HG03039 (cell line): ENCODE results near the gene CABP4.

Source experiments
- ATAC-seq: cut with Tn5 transposase; IDR thresholded peaks from one replicate; pipeline ENCODE4 v1.9.1; 2021; ENCODE audit warnings: mild to moderate bottlenecking, moderate library complexity; ENCODE audit not compliant: unreplicated experiment

Gene CABP4

DNA sequence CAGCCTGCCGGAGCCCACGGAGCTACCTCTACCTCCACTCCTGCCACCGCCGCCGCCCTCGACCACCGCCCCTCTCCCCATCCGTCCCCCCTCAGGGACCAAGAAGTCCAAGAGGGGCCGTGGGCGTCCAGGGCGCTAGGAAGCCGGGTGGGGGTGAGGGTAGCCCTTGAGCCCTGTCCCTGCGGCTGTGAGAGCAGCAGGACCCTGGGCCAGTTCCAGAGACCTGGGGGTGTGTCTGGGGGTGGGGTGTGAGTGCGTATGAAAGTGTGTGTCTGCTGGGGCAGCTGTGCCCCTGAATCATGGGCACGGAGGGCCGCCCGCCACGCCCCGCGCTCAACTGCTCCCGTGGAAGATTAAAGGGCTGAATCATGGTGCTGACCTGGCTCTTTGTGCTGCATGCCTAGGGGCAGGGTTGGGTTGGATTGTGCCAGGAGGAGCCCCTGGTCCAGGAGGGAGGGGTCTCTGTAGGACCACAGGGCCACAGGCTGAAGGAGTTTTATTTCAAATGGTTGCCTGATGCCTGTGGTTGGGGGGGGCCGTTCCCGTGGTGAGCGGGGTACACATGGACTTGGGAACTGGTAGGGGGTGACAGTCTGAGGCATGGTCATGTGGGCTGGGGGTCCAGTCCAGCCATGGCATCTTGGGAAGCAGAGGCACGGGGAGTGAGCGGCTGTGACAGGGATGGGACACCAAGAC, 20.0 kb upstream of the CABP4 start:
- no peak for ATAC-seq

GRCh38 chr11:67435727-67436458, 19.3 kb upstream of the CABP4 start:
- ATAC-seq: no peak

- ATAC-seq: no peak
These were observed 18.6 kb upstream of the CABP4 start for GRCh38 chr11:67436459-67437081.

GRCh38 chr11:67437082-67437808, 17.9 kb upstream of the CABP4 start, which contains the start of gene PTPRCAP:
Gene PTPRCAP (minus strand): TSS chr11:67437682. CDS start chr11:67437619, 63 bp downstream.
- no peak for ATAC-seq

DNA sequence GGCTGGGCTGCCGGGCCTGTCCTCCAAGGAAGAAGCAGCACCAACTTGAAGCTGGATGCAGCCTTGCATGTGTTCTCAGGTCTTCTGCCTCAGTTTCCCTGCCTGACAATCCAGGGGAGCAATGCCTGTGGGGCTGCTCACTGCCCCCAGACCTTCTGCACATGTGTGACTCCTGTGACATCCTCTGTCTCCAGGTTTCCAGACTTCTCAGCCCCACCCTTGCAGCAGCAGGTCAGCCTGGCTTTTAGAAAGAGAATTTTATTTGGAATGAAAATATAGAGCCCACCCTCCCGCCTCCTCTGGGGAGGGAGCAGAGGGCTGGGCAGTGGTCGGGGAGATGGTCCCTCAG, 17.4 kb upstream of the CABP4 start:
- no peak for ATAC-seq

- ATAC-seq: no peak
These were observed 16.8 kb upstream of the CABP4 start for GRCh38 chr11:67438158-67438902.

DNA sequence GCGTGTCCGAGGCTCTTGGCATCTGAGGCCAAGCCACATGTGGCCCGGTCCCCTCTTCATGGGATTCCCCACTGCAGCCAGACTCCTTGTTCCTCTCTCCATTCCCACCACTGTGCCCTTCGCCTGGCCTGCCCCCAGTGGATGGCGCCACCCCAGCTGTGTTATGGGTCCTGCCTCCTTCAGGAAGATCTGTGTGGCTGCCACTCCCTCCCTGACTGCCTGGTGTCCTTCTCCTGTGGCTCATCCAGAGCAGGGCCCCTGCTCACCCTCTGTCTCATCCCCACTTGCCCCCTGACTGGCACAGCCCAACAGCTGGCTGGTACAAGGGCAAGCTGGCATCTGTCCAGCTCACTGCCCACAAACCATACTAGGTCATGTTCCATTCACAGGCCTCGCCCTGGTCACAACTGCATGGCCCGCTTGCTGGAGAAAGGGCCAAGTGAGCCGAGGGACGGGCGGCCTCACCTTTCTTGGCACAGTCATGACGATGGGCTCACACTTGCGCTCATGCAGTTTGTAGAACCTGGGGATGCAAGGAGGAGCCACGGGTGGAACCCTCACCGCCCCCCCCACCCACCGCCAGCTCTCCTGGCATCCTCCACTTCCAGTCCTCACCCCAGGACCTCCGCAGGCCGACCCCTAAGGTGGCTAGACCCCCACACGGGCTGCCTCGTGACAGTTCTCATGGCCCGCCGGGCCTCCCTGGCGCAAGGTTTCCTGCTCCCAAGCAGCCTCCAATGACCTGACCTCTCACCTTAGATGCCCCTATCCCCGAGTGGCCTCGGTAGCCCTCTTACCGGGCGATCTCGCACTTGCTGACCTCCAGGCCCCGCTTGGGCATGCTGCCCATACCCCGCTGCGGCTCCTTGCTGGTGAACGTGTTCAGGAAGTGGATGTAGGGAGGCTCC, 15.6 kb upstream of the CABP4 start:
- no peak for ATAC-seq

- no peak for ATAC-seq
These were observed 14.7 kb upstream of the CABP4 start for GRCh38 chr11:67440229-67441097.

GRCh38 chr11:67441098-67441563, 14.0 kb upstream of the CABP4 start:
- ATAC-seq: no peak

GRCh38 chr11:67441731-67442351, 13.3 kb upstream of the CABP4 start:
- ATAC-seq: no peak

GRCh38 chr11:67442504-67443404, 12.4 kb upstream of the CABP4 start:
- ATAC-seq: no peak

DNA sequence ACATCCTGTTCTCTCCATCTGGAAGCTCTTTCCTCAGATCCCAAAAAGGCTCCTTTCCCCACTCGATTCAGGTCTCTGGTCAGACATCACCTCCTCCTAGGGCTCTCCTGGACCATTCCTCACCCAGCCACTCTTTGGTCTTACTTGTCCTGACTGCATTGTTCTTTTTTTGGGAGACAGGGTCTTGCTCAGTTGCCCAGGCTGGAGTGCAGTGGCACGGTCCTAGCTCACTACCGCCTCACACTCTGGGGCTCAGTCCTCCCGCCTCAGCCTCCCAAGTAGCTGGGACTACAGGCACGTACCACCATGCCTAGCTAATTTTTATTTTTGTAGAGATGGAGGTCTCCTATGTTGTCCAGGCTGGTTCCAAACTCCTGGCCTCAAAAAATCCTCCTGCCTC, 9.6 kb upstream of the CABP4 start:
- no peak for ATAC-seq

DNA sequence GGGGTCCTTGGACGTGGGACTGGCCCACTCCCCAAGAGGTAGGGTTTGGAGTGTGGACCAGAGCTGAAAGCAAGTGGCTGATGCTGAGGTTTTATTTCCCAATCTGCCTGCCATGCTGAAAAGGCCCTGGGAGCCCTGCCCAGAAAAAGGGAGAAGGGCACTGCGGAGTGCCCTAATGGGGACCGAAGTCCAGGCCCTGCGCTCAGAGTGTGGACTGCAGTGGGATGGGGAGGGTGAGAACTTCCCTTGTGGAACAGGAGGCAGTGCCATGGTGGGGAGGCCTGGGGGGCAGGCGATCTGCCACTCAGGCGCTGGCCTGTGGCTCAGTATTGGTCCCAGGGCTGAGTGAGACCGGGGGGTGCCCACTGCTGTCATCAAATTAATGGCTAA, 6.9 kb upstream of the CABP4 start:
- ATAC-seq: no peak

- ATAC-seq: no peak
These were observed 5.9 kb upstream of the CABP4 start for GRCh38 chr11:67449116-67449844.

- no peak for ATAC-seq
These were observed 4.1 kb upstream of the CABP4 start for GRCh38 chr11:67450796-67451657.

DNA sequence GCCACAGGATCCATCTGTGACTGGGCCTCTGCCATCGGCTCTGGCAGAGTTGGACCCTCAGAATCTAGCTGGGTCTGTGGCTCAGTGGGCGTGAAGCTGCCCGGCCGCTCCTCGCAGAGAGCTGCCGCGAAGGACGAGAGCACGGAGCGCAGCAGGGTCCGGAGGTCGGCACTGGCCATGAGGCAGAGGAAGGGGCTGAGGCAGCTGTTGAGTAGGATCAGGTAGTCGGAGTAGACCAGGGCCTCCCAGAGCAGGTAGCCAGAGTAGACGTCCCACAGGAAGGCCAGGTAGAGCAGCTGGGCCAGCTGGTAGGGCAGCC, 3.5 kb upstream of the CABP4 start:
- ATAC-seq: no peak
